Spleen (tissue), 11 donors: ENCODE results near the gene IL31RA. TPM values are rescaled to one million over a fixed set of nuclear protein-coding genes. Genes with fewer than 3 reads are reported as not detected.
A peak's percentile ranks its signal among the peaks of the same experiment; 100 is the strongest.

Experiments
- DNase-seq: peaks from one replicate; pipeline ENCODE4 v3.0.0-alpha.2; 2020
- H3K27ac ChIP-seq, 8 donors: fragments of 200-600 bp; sonication (generic) in 7 of 8; 1 replicate in 4 of 8; 2 replicates in 4 of 8; pipeline versions ENCODE4 v1.5.0 to v1.8.0; 2016 to 2021; ENCODE audit warnings: inconsistent platforms in 4 of 8, mild to moderate bottlenecking in 4 of 8, moderate library complexity in 1 of 8
- H3K27me3 ChIP-seq, 7 donors: fragments of 200-600 bp; sonication (generic) in 6 of 7; replicated peaks in 1 of 7; 1 replicate in 4 of 7; 2 replicates in 3 of 7; pipeline versions ENCODE4 v1.5.0 to v1.8.0; 2016 to 2021; ENCODE audit warnings: inconsistent platforms in 3 of 7, mild to moderate bottlenecking in 1 of 7
- H3K36me3 ChIP-seq, 6 donors: fragments of 200-600 bp; sonication (generic) in 5 of 6; 1 replicate in 4 of 6; 2 replicates in 2 of 6; pipeline versions ENCODE4 v1.5.0 to v1.8.0; 2016 to 2021; ENCODE audit warnings: inconsistent platforms in 2 of 6
- H3K4me1 ChIP-seq, 6 donors: fragments of 200-600 bp; sonication (generic) in 5 of 6; 1 replicate in 3 of 6; 2 replicates in 3 of 6; pipeline versions ENCODE4 v1.5.0 to v1.8.0; 2016 to 2021; ENCODE audit warnings: inconsistent platforms in 3 of 6
- H3K4me3 ChIP-seq, 8 donors: fragments of 200-600 bp; sonication (generic) in 7 of 8; 1 replicate in 4 of 8; 2 replicates in 4 of 8; pipeline versions ENCODE4 v1.5.0 to v1.8.0; 2016 to 2021; ENCODE audit warnings: inconsistent platforms in 4 of 8, mild to moderate bottlenecking in 4 of 8, moderate library complexity in 2 of 8
- H3K9me3 ChIP-seq, 8 donors: fragments of 200-600 bp; sonication (generic) in 7 of 8; 1 replicate in 4 of 8; 2 replicates in 4 of 8; pipeline versions ENCODE4 v1.5.0 to v1.8.0; 2016 to 2021; ENCODE audit warnings: inconsistent platforms in 4 of 8
- CTCF ChIP-seq, 11 experiments: fragments of 200-600 bp in 7 of 11; fragments of 450-650 bp in 4 of 11; sonication (generic) in 4 of 11; IDR thresholded peaks in 8 of 11; conservative IDR thresholded peaks in 3 of 11; 1 replicate in 7 of 11; 2 replicates in 4 of 11; pipeline versions ENCODE4 v1.4.0 to v1.8.0; 2016 to 2021; ENCODE audit warnings: antibody characterized with exemption in 11 of 11, inconsistent platforms in 4 of 11, mild to moderate bottlenecking in 1 of 11
- POLR2A ChIP-seq, 3 donors: fragments of 450-650 bp; IDR thresholded peaks; one replicate each; pipeline ENCODE4 v1.5.1; 2017; ENCODE audit warnings: antibody characterized with exemption in 3 of 3, mild to moderate bottlenecking in 1 of 3
- POLR2AphosphoS5 ChIP-seq, 3 donors: sonication (generic); formaldehyde crosslinking; IDR thresholded peaks; one replicate each; pipeline ENCODE4 v1.5.1; 2017; ENCODE audit warnings: antibody characterized with exemption in 3 of 3
- WGBS, 5 donors: extraction: QIAGEN DNeasy Blood & Tissue Kit in 3 of 5; methylation state at CpG; one replicate each; pipeline versions ENCODE4 v1.1.5 to v1.1.7; 2013 to 2018; 5-methylcytosine and 5-hydroxymethylcytosine counted together
- intact Hi-C: fragments of 100-400 bp; cut with DNase I; formaldehyde crosslinking; loops from one replicate; pipeline ENCODE4 v1.15.0; 2023; ENCODE audit warnings: low total_unique reads
- polyA plus RNA-seq, 3 donors: library from polyadenylated mRNA; stranded (reverse); fragments of 200-250 nt; gene quantifications; one replicate each; pipeline ENCODE4 v1.2.1, GENCODE V29; 2013
- total RNA-seq, 7 donors: library from RNA; depleted of rRNA in 3 of 7; stranded (reverse); fragments of >200 nt in 3 of 7; fragmentation: NEBNext Ultra II Directional in 4 of 7; extraction: Animal tissue kit (Norgen Biotek cat#: 25700) in 4 of 7; gene quantifications; one replicate each; pipeline versions ENCODE4 v1.1.0 to v1.2.1, GENCODE V29; 2016 to 2021
- donor health status: healthy with polysubstance abuse.
- donor health status: DM: no; HTN: no; CAD: no; lungs with moderate emphysema.
- donor health status: DM: no; HTN: no; CAD: no.
- donor health status: Bipolar disorder and iron deficiency.
- donor health status: healthy.
- donor health status: DM: no; HTN: no; CAD: no.
- donor health status: DM: yes; HTN: yes; CAD: no.

IL31RA gene
- total and polyA plus RNA-seq, 10 donors, result 0.02 to 0.20 (median 0.03) TPM; not detected in 7

- WGBS, 5 donors, result 44 to 74% (median 58%) methylated on average over 3 of the region's 3 CpGs
- peak overlapping the region in 1 of 8 donors; percentile 29 for H3K27ac ChIP-seq
- intact Hi-C loops, result no loop called here
- H3K9me3 ChIP-seq, result no peaks in the 10 kb centered on the region
- no peaks in the 10 kb centered on the region for H3K36me3 ChIP-seq
- no peak overlapping the region for H3K4me3 ChIP-seq
- H3K27me3 ChIP-seq, result no peaks in the 10 kb centered on the region
- DNase-seq, result no peak
- TF ChIP-seq POLR2AphosphoS5 (IDR thresholded peaks at IDR 0.05), result no peak
- TF ChIP-seq POLR2A (IDR thresholded peaks at IDR 0.05), result no peak
- TF ChIP-seq CTCF (IDR thresholded peaks at IDR 0.05 in 8 of 11, conservative IDR thresholded peaks at IDR 0.05 in 3 of 11), result no peak
- H3K4me1 ChIP-seq, result peaks cover 0 to 34% (median 17%) of the 10 kb centered on the region in 6 donors
These were observed 2.7 kb downstream of the IL31RA start for GRCh38 chr5:55853818-55854217.

DNA sequence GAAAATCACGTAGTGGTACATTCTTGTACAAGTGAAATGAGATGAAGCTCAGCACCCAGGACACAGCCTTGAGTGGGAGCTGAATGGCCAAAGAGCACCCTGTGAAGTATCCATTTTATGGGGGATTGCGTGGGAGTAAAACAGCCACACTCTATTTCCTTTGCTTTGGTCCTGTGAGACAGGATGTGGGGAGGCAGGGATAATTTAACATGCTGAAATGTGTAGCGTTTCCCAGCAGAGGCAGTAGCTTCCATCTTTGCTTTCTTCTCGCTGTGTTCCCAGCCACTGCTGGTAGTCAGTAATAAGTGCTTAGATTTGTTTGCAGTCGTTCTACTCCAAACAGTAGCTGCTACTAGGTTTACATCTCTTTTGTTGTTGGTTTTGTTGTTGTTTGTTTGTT is 4.4 kb downstream of the IL31RA start:
- Histone ChIP-seq H3K4me3 (no peak overlapping the region), H3K27me3 (no peaks in the 10 kb centered on the region), H3K4me1 (peaks cover 0 to 34% (median 17%) of the 10 kb centered on the region in 6 donors), H3K27ac (no peak overlapping the region), H3K36me3 (no peaks in the 10 kb centered on the region), H3K9me3 (peaks cover 0 to under 1% (median 0%) of the 10 kb centered on the region in 8 donors)
- intact Hi-C loops, result no loop called here
- 57 to 62% (median 60%) methylated on average over 5 of the region's 5 CpGs for WGBS, 5 donors
- DNase-seq, result no peak
- TF ChIP-seq POLR2A (IDR thresholded peaks at IDR 0.05), result no peak
- no peak for TF ChIP-seq CTCF (IDR thresholded peaks at IDR 0.05 in 8 of 11, conservative IDR thresholded peaks at IDR 0.05 in 3 of 11)
- TF ChIP-seq POLR2AphosphoS5 (IDR thresholded peaks at IDR 0.05), result no peak

DNA sequence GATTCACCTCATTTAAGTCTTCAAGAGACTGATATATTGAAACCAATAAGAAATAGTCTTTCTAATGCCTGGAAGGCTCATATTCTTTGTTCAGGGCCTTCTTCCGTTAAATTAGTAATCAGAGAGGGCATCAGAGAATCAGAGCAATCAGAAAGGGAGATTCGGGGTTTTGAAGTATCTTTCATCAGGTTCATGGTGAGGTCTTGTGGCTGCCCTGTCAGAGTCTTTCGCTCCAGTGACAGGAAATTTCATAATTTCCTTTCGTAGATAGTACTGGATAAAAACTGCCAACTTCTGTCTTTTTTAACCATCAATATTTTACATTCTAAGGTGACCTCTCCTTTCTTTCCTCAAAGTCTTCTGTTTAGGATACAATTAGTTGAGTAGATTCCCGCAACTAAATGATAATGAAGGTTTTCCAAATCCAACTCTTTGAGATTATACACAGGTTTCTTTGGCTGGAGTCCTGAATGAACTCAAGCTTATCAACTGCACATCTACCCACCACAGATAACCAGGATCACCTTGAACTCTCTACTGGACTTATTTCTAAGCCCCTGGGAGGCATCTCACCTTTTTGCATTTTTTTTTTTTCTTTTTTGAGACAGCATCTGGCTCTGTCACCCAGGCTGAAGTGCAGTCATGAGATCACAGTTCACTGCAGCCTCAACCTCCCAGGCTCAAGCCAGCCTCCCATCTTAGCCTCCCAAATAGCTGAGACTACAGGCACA is 5.5 kb downstream of the IL31RA start:
- no peak for DNase-seq
- peaks cover 0 to 7% (median 0%) of the 10 kb centered on the region in 8 donors for H3K9me3 ChIP-seq
- no peaks in the 10 kb centered on the region for H3K27me3 ChIP-seq
- peaks cover 0 to 34% (median 17%) of the 10 kb centered on the region in 6 donors for H3K4me1 ChIP-seq
- H3K4me3 ChIP-seq, result no peak overlapping the region
- intact Hi-C loops, result no loop called here
- TF ChIP-seq POLR2AphosphoS5 (IDR thresholded peaks at IDR 0.05) (no peak), POLR2A (IDR thresholded peaks at IDR 0.05) (no peak), CTCF (IDR thresholded peaks at IDR 0.05 in 8 of 11, conservative IDR thresholded peaks at IDR 0.05 in 3 of 11) (no peak)
- no peak overlapping the region for H3K27ac ChIP-seq
- no peaks in the 10 kb centered on the region for H3K36me3 ChIP-seq
- 18 to 29% (median 28%) methylated on average over 5 of the region's 5 CpGs for WGBS, 5 donors

- Histone ChIP-seq H3K4me1 (peaks cover 0 to 34% (median 17%) of the 10 kb centered on the region in 6 donors), H3K4me3 (no peak overlapping the region), H3K36me3 (no peaks in the 10 kb centered on the region), H3K27ac (no peak overlapping the region), H3K9me3 (peaks cover 0 to 7% (median 0%) of the 10 kb centered on the region in 8 donors), H3K27me3 (no peaks in the 10 kb centered on the region)
- 80 to 94% (median 93%) methylated on average over 4 of the region's 4 CpGs for WGBS, 5 donors
- DNase-seq, result no peak
- intact Hi-C loops, result no loop called here
- TF ChIP-seq POLR2A (IDR thresholded peaks at IDR 0.05) (no peak), CTCF (IDR thresholded peaks at IDR 0.05 in 8 of 11, conservative IDR thresholded peaks at IDR 0.05 in 3 of 11) (no peak), POLR2AphosphoS5 (IDR thresholded peaks at IDR 0.05) (no peak)
These were observed 6.1 kb downstream of the IL31RA start for GRCh38 chr5:55857247-55857640.
